KMS-11 (cell line): ENCODE measurements around the gene HHAT.

Experiments
- H2AFZ ChIP-seq: fragments of 200-600 bp; sonication (generic); 2 replicates; pipeline ENCODE4 v1.6.1; 2016; ENCODE audit warnings: antibody characterized with exemption, mixed run types, low read depth
- H3K27ac ChIP-seq: fragments of 200-600 bp; sonication (generic); 2 replicates; pipeline ENCODE4 v1.6.1; 2016; ENCODE audit warnings: mild to moderate bottlenecking, mixed run types
- H3K27me3 ChIP-seq: fragments of 200-600 bp; sonication (generic); 2 replicates; pipeline ENCODE4 v1.6.1; 2017; ENCODE audit warnings: mild to moderate bottlenecking, low read depth, mixed run types, moderate library complexity; ENCODE audit not compliant: insufficient read depth
- H3K36me3 ChIP-seq: fragments of 200-600 bp; sonication (generic); 2 replicates; pipeline ENCODE4 v1.6.1; 2017; ENCODE audit warnings: mild to moderate bottlenecking, mixed run types; ENCODE audit not compliant: insufficient read depth
- H3K4me1 ChIP-seq: fragments of 200-600 bp; sonication (generic); 2 replicates; pipeline ENCODE4 v1.6.1; 2016; ENCODE audit warnings: mild to moderate bottlenecking, low read depth, mixed run types; ENCODE audit not compliant: poor library complexity, severe bottlenecking
- H3K4me2 ChIP-seq: fragments of 200-600 bp; sonication (generic); 2 replicates; pipeline ENCODE4 v1.7.0; 2016; ENCODE audit warnings: mild to moderate bottlenecking, mixed run types
- H3K4me3 ChIP-seq: fragments of 200-600 bp; sonication (generic); IDR thresholded peaks from 2 replicates; pipeline ENCODE4 v1.6.1; 2017; ENCODE audit warnings: low read depth, low read length, mixed read lengths; ENCODE audit not compliant: insufficient read depth
- H3K79me2 ChIP-seq: fragments of 200-600 bp; sonication (generic); 2 replicates; pipeline ENCODE4 v1.6.1; 2016; ENCODE audit warnings: low read depth, mixed run types; ENCODE audit not compliant: insufficient read depth
- H3K9ac ChIP-seq: fragments of 200-600 bp; sonication (generic); 2 replicates; pipeline ENCODE4 v1.6.1; 2016; ENCODE audit warnings: mild to moderate bottlenecking, mixed run types
- H4K20me1 ChIP-seq: fragments of 200-600 bp; sonication (generic); 2 replicates; pipeline ENCODE4 v1.6.1; 2016; ENCODE audit warnings: mild to moderate bottlenecking, mixed run types; ENCODE audit not compliant: insufficient read depth
- CTCF ChIP-seq: fragments of 200-600 bp; sonication (generic); conservative IDR thresholded peaks from 2 replicates; pipeline ENCODE4 v1.6.1; 2017; ENCODE audit warnings: low read depth, mild to moderate bottlenecking, antibody characterized with exemption, low read length, moderate library complexity, mixed read lengths

HHAT gene

GRCh38 chr1:210516092-210516656 lies 187.5 kb downstream of the HHAT start:
- Histone ChIP-seq H3K4me1 (no peaks in the 10 kb centered on the region), H4K20me1 (no peaks in the 10 kb centered on the region), H2AFZ (no peak overlapping the region), H3K4me2 (no peak overlapping the region), H3K4me3 (no peak overlapping the region), H3K27ac (no peak overlapping the region), H3K36me3 (no peaks in the 10 kb centered on the region), H3K79me2 (no peaks in the 10 kb centered on the region), H3K27me3 (no peaks in the 10 kb centered on the region), H3K9ac (no peak overlapping the region)
- no peak for TF ChIP-seq CTCF

- H3K36me3 ChIP-seq: no peaks in the 10 kb centered on the region
- no peaks in the 10 kb centered on the region for H3K27me3 ChIP-seq
- no peak overlapping the region for H3K4me3 ChIP-seq
- H3K4me1 ChIP-seq: no peaks in the 10 kb centered on the region
- no peaks in the 10 kb centered on the region for H4K20me1 ChIP-seq
- no peaks in the 10 kb centered on the region for H3K79me2 ChIP-seq
- no peak overlapping the region for H2AFZ ChIP-seq
- no peak overlapping the region for H3K9ac ChIP-seq
- TF ChIP-seq CTCF: no peak
- H3K27ac ChIP-seq: no peak overlapping the region
- no peak overlapping the region for H3K4me2 ChIP-seq
Observed at GRCh38 chr1:210516697-210517459, 188.2 kb downstream of the HHAT start.

- no peak overlapping the region for H3K9ac ChIP-seq
- no peak overlapping the region for H3K27ac ChIP-seq
- no peak overlapping the region for H3K4me2 ChIP-seq
- H3K27me3 ChIP-seq: no peaks in the 10 kb centered on the region
- H4K20me1 ChIP-seq: no peaks in the 10 kb centered on the region
- no peak for TF ChIP-seq CTCF
- H2AFZ ChIP-seq: no peak overlapping the region
- H3K4me3 ChIP-seq: no peak overlapping the region
- no peaks in the 10 kb centered on the region for H3K4me1 ChIP-seq
- H3K79me2 ChIP-seq: no peaks in the 10 kb centered on the region
- no peaks in the 10 kb centered on the region for H3K36me3 ChIP-seq
Observed at GRCh38 chr1:210523830-210524229, 195.1 kb downstream of the HHAT start.

GRCh38 chr1:210525716-210526454 lies 197.2 kb downstream of the HHAT start:
- Histone ChIP-seq H3K27me3 (no peaks in the 10 kb centered on the region), H3K36me3 (no peaks in the 10 kb centered on the region), H3K4me3 (no peak overlapping the region), H4K20me1 (no peaks in the 10 kb centered on the region), H3K79me2 (no peaks in the 10 kb centered on the region), H3K9ac (no peak overlapping the region), H3K4me2 (no peak overlapping the region), H3K27ac (no peak overlapping the region), H2AFZ (no peak overlapping the region), H3K4me1 (no peaks in the 10 kb centered on the region)
- TF ChIP-seq CTCF: no peak
